MCF 10A (cell line): ENCODE measurements around the gene RHEBL1. TPM values are rescaled to one million over a fixed set of nuclear protein-coding genes. Genes with fewer than 3 reads are reported as not detected.
A peak's percentile ranks its signal among the peaks of the same experiment; 100 is the strongest.

Experiments
- BruUV-seq: library from RNA; stranded (reverse); fragments of 400-500 nt; replicated peaks from 2 replicates; lab custom pipeline; 2021; lab: Mats Ljungman, UMichigan
- CTCF ChIA-PET: fragments of 300-600 bp; sonication (Branson Sonifier 250); formaldehyde crosslinking; extraction: SDS; loops from one replicate; lab custom pipeline; 2021; ENCODE audit warnings: antibody characterized with exemption, inconsistent platforms; lab: Yijun Ruan, JAX
- POLR2A ChIA-PET: fragments of 300-600, 350-650 bp; sonication (Branson Sonifier 250); formaldehyde crosslinking; extraction: SDS; loops from one replicate; lab custom pipeline; 2020; ENCODE audit warnings: antibody characterized with exemption, inconsistent platforms; lab: Yijun Ruan, JAX
- DNase-seq: peaks from one replicate; pipeline ENCODE4 v3.0.0-alpha.2; 2018; ENCODE audit not compliant: unreplicated experiment
- H3K27ac Mint-ChIP-seq: one replicate; pipeline ENCODE4 v1.8.0; 2022; ENCODE audit warnings: mild to moderate bottlenecking, low read depth, mixed read lengths; ENCODE audit not compliant: unreplicated experiment
- H3K27me3 Mint-ChIP-seq: one replicate; pipeline ENCODE4 v1.8.0; 2022; ENCODE audit warnings: mixed read lengths; ENCODE audit not compliant: insufficient read depth, unreplicated experiment
- H3K36me3 Mint-ChIP-seq: one replicate; pipeline ENCODE4 v1.8.0; 2022; ENCODE audit warnings: mild to moderate bottlenecking, moderate library complexity, mixed read lengths; ENCODE audit not compliant: insufficient read depth, unreplicated experiment
- H3K4me1 Mint-ChIP-seq: one replicate; pipeline ENCODE4 v1.8.0; 2022; ENCODE audit warnings: mixed read lengths; ENCODE audit not compliant: insufficient read depth, unreplicated experiment
- H3K4me3 Mint-ChIP-seq: one replicate; pipeline ENCODE4 v1.8.0; 2022; ENCODE audit warnings: mild to moderate bottlenecking, moderate library complexity, mixed read lengths; ENCODE audit not compliant: unreplicated experiment
- H3K9me3 Mint-ChIP-seq: one replicate; pipeline ENCODE4 v1.8.0; 2022; ENCODE audit warnings: mixed read lengths; ENCODE audit not compliant: unreplicated experiment
- CTCF ChIP-seq: fragments of 200-600 bp; IDR thresholded peaks from one replicate; pipeline ENCODE4 v1.8.0; 2022; ENCODE audit warnings: antibody characterized with exemption, mild to moderate bottlenecking; ENCODE audit not compliant: unreplicated experiment
- intact Hi-C: fragments of 100-400 bp; cut with micrococcal nuclease; formaldehyde crosslinking; loops from 2 replicates; pipeline ENCODE4 v1.14.1; 2022
- total RNA-seq: library from RNA; stranded (reverse); gene quantifications from 2 replicates; pipeline ENCODE4 v1.2.3, GENCODE V29; 2022

Gene RHEBL1
- total RNA-seq, 1 experiment from 2014 or later, result 0.35 TPM

- CTCF ChIA-PET, result interaction anchor here (0.6 to 0.7 kb wide), 2 partner anchors 81 to 225 kb away, joined by 3 read pairs; no protein-coding TSS in a partner anchor
- Mint-ChIP-seq H3K4me3 (no peak overlapping the region), H3K4me1 (no peaks in the 10 kb centered on the region), H3K36me3 (peaks cover 76% of the 10 kb centered on the region), H3K27ac (peak overlapping the region; percentile 83), H3K27me3 (no peaks in the 10 kb centered on the region), H3K9me3 (no peaks in the 10 kb centered on the region)
- TF ChIP-seq CTCF, result no peak
- intact Hi-C loops, result no loop called here
- POLR2A ChIA-PET, result no interaction called here
- no TSS peak for BruUV-seq
- DNase-seq, result no peak
Observed at GRCh38 chr12:49039421-49040363, 30.1 kb downstream of the RHEBL1 start.

- H3K4me1 Mint-ChIP-seq, result no peaks in the 10 kb centered on the region
- no peak overlapping the region for H3K27ac Mint-ChIP-seq
- peaks cover 64% of the 10 kb centered on the region for H3K36me3 Mint-ChIP-seq
- ChIA-PET POLR2A (interaction anchor here (0.6 to 1.4 kb wide), 2 partner anchors 16 to 21 kb away, joined by 3 to 5 read pairs; no protein-coding TSS in a partner anchor), CTCF (interaction anchor here (0.5 to 0.6 kb wide), 3 partner anchors 303 to 623 kb away, joined by 3 read pairs; no protein-coding TSS in a partner anchor)
- BruUV-seq, result no TSS peak
- no peaks in the 10 kb centered on the region for H3K27me3 Mint-ChIP-seq
- no peaks in the 10 kb centered on the region for H3K9me3 Mint-ChIP-seq
- H3K4me3 Mint-ChIP-seq, result no peak overlapping the region
- no peak for DNase-seq
- TF ChIP-seq CTCF, result no peak
- intact Hi-C loops, result no loop called here
Observed at GRCh38 chr12:49038291-49038955, 31.4 kb downstream of the RHEBL1 start.

- H3K36me3 Mint-ChIP-seq, result peaks cover 61% of the 10 kb centered on the region
Observed at GRCh38 chr12:49037947-49038237, 31.9 kb downstream of the RHEBL1 start.

More at GRCh38 chr12:49037947-49038237, 31.9 kb downstream of the RHEBL1 start:
- no peak overlapping the region for H3K27ac Mint-ChIP-seq
- H3K4me1 Mint-ChIP-seq, result no peaks in the 10 kb centered on the region
- ChIA-PET CTCF (interaction anchor here (0.5 to 0.6 kb wide), 2 partner anchors 57 to 623 kb away, joined by 3 read pairs; partner anchors contain the start of gene DHH), POLR2A (interaction anchor here (1.4 kb wide), 1 partner anchor 21 kb away, joined by 5 read pairs; no protein-coding TSS in a partner anchor)
- H3K4me3 Mint-ChIP-seq, result no peak overlapping the region
- H3K27me3 Mint-ChIP-seq, result no peaks in the 10 kb centered on the region
- DNase-seq, result no peak
- intact Hi-C loops, result no loop called here
- no peak for TF ChIP-seq CTCF
- TSS peak; percentile 6 for BruUV-seq
- no peaks in the 10 kb centered on the region for H3K9me3 Mint-ChIP-seq
